Endodermal cell (in vitro differentiated cells): ENCODE measurements around the gene PANK1. TPM values are rescaled to one million over a fixed set of nuclear protein-coding genes. Genes with fewer than 3 reads are reported as not detected.

Experiments used
- DNase-seq: peaks from one replicate; pipeline ENCODE4 v3.0.0-alpha.2; 2017
- H3K27ac ChIP-seq: 2 replicates; pipeline ENCODE4 v1.5.1; 2013; ENCODE audit warnings: mild to moderate bottlenecking, low read depth, low read length, moderate library complexity
- H3K27me3 ChIP-seq: 2 replicates; pipeline ENCODE4 v1.6.1; 2013; ENCODE audit warnings: mild to moderate bottlenecking, low read length, moderate library complexity; ENCODE audit not compliant: insufficient read depth, control insufficient read depth, poor library complexity, severe bottlenecking
- H3K36me3 ChIP-seq: 2 replicates; pipeline ENCODE4 v1.7.0; 2013; ENCODE audit warnings: mild to moderate bottlenecking, low read length, moderate library complexity; ENCODE audit not compliant: control insufficient read depth, insufficient read depth
- H3K4me1 ChIP-seq: one replicate; pipeline ENCODE4 v1.7.0; 2013; ENCODE audit warnings: low read length; ENCODE audit not compliant: control insufficient read depth, insufficient read depth
- H3K4me3 ChIP-seq: 2 replicates; pipeline ENCODE4 v1.5.1; 2013; ENCODE audit warnings: mild to moderate bottlenecking, low read length, moderate library complexity
- H3K9ac ChIP-seq: 2 replicates; pipeline ENCODE4 v1.6.1; 2013; ENCODE audit warnings: mild to moderate bottlenecking, low read length, moderate library complexity; ENCODE audit not compliant: poor library complexity, severe bottlenecking; ENCODE audit errors: extremely low read depth
- H3K9me3 ChIP-seq: 2 replicates; pipeline ENCODE4 v1.6.1; 2013; ENCODE audit warnings: mild to moderate bottlenecking, low read length, moderate library complexity; ENCODE audit not compliant: control insufficient read depth
- H3K27ac Mint-ChIP-seq: 2 replicates; pipeline ENCODE4 v1.8.0; 2020; ENCODE audit warnings: mixed read lengths
- H3K27me3 Mint-ChIP-seq: 2 replicates; pipeline ENCODE4 v1.8.0; 2021; ENCODE audit warnings: mild to moderate bottlenecking, mixed read lengths; ENCODE audit not compliant: insufficient read depth
- H3K36me3 Mint-ChIP-seq: 2 replicates; pipeline ENCODE4 v1.8.0; 2020; ENCODE audit warnings: low read depth, mixed read lengths
- H3K4me1 Mint-ChIP-seq: 2 replicates; pipeline ENCODE4 v1.8.0; 2020; ENCODE audit warnings: mixed read lengths
- H3K4me3 Mint-ChIP-seq: 2 replicates; pipeline ENCODE4 v1.8.0; 2020; ENCODE audit warnings: mild to moderate bottlenecking, moderate library complexity, mixed read lengths
- H3K9me3 Mint-ChIP-seq: 2 replicates; pipeline ENCODE4 v1.8.0; 2020; ENCODE audit warnings: mild to moderate bottlenecking, mixed read lengths
- WGBS, 2 experiments: methylation state at CpG; one replicate each; pipeline versions ENCODE4 v1.1.5 to v1.1.7; 2013; ENCODE audit warnings: missing lambda C conversion rate in 2 of 2, mixed read lengths in 1 of 2; ENCODE audit not compliant: insufficient coverage in 1 of 2, insufficient read length in 1 of 2; 5-methylcytosine and 5-hydroxymethylcytosine counted together
- total RNA-seq, 2 donors: library from RNA; stranded (reverse); fragmentation: NEBNext Ultra II Directional in 1 of 2; extraction: Animal tissue kit (Norgen Biotek cat#: 25700) in 1 of 2; gene quantifications; 2 replicates in 1 of 2; 3 replicates in 1 of 2; pipeline ENCODE4 v1.2.1, GENCODE V29; 2021
- TF ChIP-seq, protein P1 (sequence below): fragments of 200-600 bp; sonication (generic); conservative IDR thresholded peaks from 2 replicates; pipeline ENCODE4 v1.5.0; 2021; ENCODE audit warnings: antibody characterized with exemption, mild to moderate bottlenecking

Gene PANK1
- total RNA-seq, 2 donors from 2014 or later = 23.4 to 28.8 TPM

DNA sequence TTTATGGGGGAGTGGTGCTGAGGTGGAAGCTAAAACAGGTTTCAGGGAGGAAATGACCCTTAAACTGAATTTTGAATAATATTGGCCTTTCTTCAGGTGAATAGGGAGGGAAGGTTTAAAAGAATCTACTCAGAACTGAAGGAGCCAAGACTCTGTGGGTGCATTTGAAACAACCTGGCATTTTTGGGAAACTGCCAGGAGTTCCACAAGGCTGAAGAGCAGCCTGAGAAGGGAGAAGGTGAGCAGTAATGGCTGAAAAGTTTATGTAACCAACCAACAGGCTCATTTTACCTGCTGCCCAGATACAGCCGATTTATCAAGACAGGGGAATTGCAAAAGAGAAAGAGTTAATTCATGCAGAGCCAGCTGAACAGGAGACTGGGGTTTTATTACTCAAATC lies 4.0 kb upstream of the PANK1 start:
- peaks cover 16% of the 10 kb centered on the region for H3K4me1 Mint-ChIP-seq
- TF ChIP-seq, protein P1, sequence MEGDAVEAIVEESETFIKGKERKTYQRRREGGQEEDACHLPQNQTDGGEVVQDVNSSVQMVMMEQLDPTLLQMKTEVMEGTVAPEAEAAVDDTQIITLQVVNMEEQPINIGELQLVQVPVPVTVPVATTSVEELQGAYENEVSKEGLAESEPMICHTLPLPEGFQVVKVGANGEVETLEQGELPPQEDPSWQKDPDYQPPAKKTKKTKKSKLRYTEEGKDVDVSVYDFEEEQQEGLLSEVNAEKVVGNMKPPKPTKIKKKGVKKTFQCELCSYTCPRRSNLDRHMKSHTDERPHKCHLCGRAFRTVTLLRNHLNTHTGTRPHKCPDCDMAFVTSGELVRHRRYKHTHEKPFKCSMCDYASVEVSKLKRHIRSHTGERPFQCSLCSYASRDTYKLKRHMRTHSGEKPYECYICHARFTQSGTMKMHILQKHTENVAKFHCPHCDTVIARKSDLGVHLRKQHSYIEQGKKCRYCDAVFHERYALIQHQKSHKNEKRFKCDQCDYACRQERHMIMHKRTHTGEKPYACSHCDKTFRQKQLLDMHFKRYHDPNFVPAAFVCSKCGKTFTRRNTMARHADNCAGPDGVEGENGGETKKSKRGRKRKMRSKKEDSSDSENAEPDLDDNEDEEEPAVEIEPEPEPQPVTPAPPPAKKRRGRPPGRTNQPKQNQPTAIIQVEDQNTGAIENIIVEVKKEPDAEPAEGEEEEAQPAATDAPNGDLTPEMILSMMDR = no peak
- no peak overlapping the region for H3K27ac ChIP-seq
- peaks cover 10% of the 10 kb centered on the region for H3K4me1 ChIP-seq
- no peak for DNase-seq
- WGBS, 2 experiments = 81 to 91% methylated on average over 1 of the region's 1 CpG
- no peaks in the 10 kb centered on the region for H3K36me3 Mint-ChIP-seq
- H3K36me3 ChIP-seq = no peaks in the 10 kb centered on the region
- no peak overlapping the region for H3K4me3 Mint-ChIP-seq
- H3K9me3 ChIP-seq = peaks cover 6% of the 10 kb centered on the region
- H3K9me3 Mint-ChIP-seq = peaks cover 4% of the 10 kb centered on the region
- no peak overlapping the region for H3K9ac ChIP-seq
- no peaks in the 10 kb centered on the region for H3K27me3 Mint-ChIP-seq
- no peak overlapping the region for H3K27ac Mint-ChIP-seq
- no peak overlapping the region for H3K4me3 ChIP-seq
- H3K27me3 ChIP-seq = no peaks in the 10 kb centered on the region

DNA sequence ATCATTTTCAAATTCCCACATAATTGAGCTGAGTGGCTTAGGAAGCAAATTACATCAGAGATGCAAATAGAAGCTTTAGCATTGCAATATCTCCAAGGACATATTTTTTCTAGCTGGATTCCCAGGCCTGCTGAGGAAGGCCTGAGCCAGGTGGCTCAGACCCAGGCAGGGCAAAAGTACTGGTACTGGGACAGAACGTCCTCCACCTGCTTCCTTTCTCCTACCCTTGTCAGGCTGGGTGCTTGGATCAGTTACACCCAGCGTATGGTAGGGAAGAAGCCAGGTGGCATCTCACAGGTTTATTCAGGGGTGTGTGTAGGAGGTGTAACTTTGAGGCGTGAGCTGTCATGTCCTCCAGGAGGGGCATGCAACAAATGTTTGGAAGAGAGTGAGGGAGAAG lies 3.0 kb upstream of the PANK1 start:
- H3K4me3 Mint-ChIP-seq = no peak overlapping the region
- no peaks in the 10 kb centered on the region for H3K27me3 Mint-ChIP-seq
- Histone ChIP-seq H3K27me3 (no peaks in the 10 kb centered on the region), H3K9ac (no peak overlapping the region), H3K36me3 (no peaks in the 10 kb centered on the region), H3K4me1 (peaks cover 10% of the 10 kb centered on the region), H3K27ac (no peak overlapping the region), H3K9me3 (peaks cover 6% of the 10 kb centered on the region), H3K4me3 (no peak overlapping the region)
- peaks cover 18% of the 10 kb centered on the region for H3K4me1 Mint-ChIP-seq
- H3K9me3 Mint-ChIP-seq = peaks cover 4% of the 10 kb centered on the region
- TF ChIP-seq, protein P1 = no peak
- WGBS, 2 experiments = 93% methylated on average over 3 of the region's 3 CpGs; no CpG with 5 or more reads in 1 of the 2 experiments
- DNase-seq = no peak
- no peaks in the 10 kb centered on the region for H3K36me3 Mint-ChIP-seq
- no peak overlapping the region for H3K27ac Mint-ChIP-seq

DNA sequence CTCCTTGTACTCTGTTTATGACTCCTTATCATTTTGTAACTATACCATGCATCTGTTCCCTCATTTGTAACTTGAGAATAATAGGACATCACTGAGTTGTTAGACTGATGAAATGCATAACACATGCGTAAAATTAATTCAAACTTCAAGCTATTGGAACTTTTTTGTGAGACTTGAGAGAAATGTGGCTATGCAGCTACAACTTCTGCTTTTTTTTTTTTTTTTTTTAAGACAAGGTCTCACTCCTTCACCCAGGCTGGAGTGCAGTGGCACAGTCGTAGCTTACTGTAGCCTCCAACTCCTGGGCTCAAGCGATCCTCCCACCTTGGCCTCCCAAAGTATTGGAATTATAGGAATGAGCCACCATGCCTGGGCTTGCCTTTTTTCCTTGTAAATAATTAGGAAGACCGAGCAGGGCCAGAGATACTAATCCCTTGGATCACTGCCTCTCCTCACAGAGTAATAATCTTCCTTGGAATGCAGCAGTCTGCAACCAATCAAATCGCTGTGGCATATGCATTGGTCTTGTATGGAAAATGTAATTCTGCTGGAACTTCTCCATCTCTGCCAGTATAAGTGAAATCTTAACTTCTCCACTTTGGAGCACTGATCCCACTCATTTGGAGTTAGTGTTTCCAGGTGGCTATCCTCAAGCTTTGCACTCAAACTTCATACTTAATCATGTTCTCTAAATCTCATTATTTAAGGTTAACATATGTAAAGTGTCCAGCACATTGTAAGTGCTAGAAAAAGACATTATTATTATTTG lies 2.0 kb upstream of the PANK1 start:
- no peaks in the 10 kb centered on the region for H3K27me3 ChIP-seq
- peaks cover 10% of the 10 kb centered on the region for H3K4me1 ChIP-seq
- no peaks in the 10 kb centered on the region for H3K36me3 Mint-ChIP-seq
- H3K4me3 Mint-ChIP-seq = no peak overlapping the region
- no peak for DNase-seq
- H3K9me3 ChIP-seq = peaks cover 6% of the 10 kb centered on the region
- H3K4me3 ChIP-seq = no peak overlapping the region
- no peak overlapping the region for H3K27ac ChIP-seq
- peaks cover 27% of the 10 kb centered on the region for H3K4me1 Mint-ChIP-seq
- peaks cover 4% of the 10 kb centered on the region for H3K9me3 Mint-ChIP-seq
- H3K27ac Mint-ChIP-seq = no peak overlapping the region
- no peaks in the 10 kb centered on the region for H3K36me3 ChIP-seq
- WGBS, 2 experiments = 92 to 95% methylated on average over 3 to 5 of the region's 5 CpGs
- no peaks in the 10 kb centered on the region for H3K27me3 Mint-ChIP-seq
- H3K9ac ChIP-seq = no peak overlapping the region
- TF ChIP-seq, protein P1 = no peak
